ENCODE measurements around the gene MRPL24.

GRCh38 chr1:156698995-156699394, 41.9 kb downstream of the MRPL24 start:
- TF ChIP-seq CTCF (IDR thresholded peaks at IDR 0.05) (no peak), POLR2AphosphoS5 (IDR thresholded peaks at IDR 0.05) (no peak), POLR2A (IDR thresholded peaks at IDR 0.05) (no peak)

Measured in prostate gland (tissue), 2 donors.